ENCODE data around the gene PAM.

GRCh38 chr5:102809033-102809432 lies 53.9 kb downstream of the PAM start:
- no peak for TF ChIP-seq CTCF (IDR thresholded peaks at IDR 0.05)
- no peak for TF ChIP-seq POLR2A (IDR thresholded peaks at IDR 0.05)
- TF ChIP-seq EP300 (IDR thresholded peaks at IDR 0.05): no peak
